ENCODE measurements around the gene GINS1.

- no peak for TF ChIP-seq POLR2A (IDR thresholded peaks at IDR 0.05)
- TF ChIP-seq CTCF (IDR thresholded peaks at IDR 0.05): no peak
- TF ChIP-seq POLR2AphosphoS5 (IDR thresholded peaks at IDR 0.05): no peak
- TF ChIP-seq EP300 (IDR thresholded peaks at IDR 0.05): no peak
Observed at GRCh38 chr20:25491446-25492038, 84.1 kb downstream of the GINS1 start.
